T-helper 2 cell treated with Interferon-gamma antibody and Interleukin-4, amounts not matched to agents 100 ng/mL and 5 ng/mL, for 36 hours (primary cell): Measurements from ENCODE around the gene GLRX. TPM values are rescaled to one million over a fixed set of nuclear protein-coding genes. Genes with fewer than 3 reads are reported as not detected.
"Not testable (repeated sequence)": the region's sequence is repeated elsewhere in the genome, so short reads cannot be mapped to it uniquely, and the experiment has no call there.

ENCODE experiments used
- intact Hi-C: fragments of 100-400 bp; cut with micrococcal nuclease; formaldehyde crosslinking; loops from one replicate; pipeline ENCODE4 v1.15.1; 2023
- total RNA-seq: library from RNA; stranded (reverse); gene quantifications from 2 replicates; pipeline ENCODE4 v1.2.3, GENCODE V29; 2022

GLRX gene
- total RNA-seq, 1 donor from 2014 or later, result 49.6 TPM

DNA sequence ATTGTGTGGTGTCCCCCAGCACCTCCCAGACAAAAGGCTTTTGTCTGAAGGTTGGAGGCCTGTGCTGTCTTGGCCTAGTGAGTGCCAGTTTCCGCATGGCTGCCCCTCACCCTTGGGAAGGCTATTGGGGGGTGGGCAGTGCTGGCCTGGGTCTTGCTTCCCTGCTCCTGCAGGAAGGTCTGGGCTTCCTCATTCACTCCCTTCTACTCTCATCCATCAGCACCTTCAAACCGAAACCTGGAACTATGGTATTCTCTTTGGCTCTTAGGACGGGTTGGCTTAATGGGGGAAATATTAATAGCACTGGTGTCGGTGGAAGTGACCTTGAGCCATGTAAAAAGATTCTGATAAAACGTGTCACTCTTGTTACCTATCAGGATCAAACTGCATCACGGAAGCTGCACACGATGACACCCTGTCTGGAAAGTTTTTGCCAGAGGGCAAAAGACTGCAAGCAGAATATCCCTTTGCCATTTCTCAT lies 34.0 kb upstream of the GLRX start:
- intact Hi-C loops, result no loop called here

DNA sequence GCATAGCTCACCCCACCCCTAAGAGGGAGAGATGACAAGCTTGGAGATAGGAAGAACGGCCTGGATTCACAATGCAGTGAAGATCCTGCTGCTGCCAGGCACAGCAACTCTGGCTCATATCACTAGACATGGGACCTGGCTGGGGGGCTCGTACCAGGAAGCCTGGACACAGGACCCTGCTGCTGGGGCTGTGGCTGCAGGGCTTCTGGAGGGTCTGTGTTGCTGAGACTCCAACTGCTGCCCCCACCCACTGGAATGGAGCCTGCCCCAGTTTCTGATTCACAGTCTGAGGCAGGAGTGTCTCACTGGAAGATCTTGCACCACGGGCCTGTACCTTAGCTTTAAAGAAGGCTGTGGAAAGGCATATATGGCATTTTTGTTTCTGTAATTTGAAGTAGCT lies 31.0 kb upstream of the GLRX start:
- intact Hi-C loops, result no loop called here

DNA sequence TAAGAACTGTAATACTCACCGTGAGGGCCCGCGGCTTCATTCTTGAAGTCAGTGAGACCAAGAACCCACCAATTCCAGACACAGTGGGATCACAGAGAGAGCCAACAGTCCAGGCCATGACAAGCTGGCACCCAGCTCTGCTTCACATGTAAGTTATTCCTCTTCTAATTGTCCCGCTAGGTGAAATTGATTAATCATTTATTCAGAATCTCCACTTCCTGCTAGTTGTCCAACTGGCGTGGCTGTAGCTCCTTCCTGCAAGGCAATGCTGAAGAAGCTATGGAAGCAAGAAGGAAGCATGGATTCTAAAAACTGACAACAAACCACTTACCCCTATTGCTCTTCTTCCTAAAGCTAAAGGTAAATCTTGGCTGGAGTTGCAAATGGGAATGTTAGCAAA lies 30.0 kb upstream of the GLRX start:
- intact Hi-C loops, result no loop called here

DNA sequence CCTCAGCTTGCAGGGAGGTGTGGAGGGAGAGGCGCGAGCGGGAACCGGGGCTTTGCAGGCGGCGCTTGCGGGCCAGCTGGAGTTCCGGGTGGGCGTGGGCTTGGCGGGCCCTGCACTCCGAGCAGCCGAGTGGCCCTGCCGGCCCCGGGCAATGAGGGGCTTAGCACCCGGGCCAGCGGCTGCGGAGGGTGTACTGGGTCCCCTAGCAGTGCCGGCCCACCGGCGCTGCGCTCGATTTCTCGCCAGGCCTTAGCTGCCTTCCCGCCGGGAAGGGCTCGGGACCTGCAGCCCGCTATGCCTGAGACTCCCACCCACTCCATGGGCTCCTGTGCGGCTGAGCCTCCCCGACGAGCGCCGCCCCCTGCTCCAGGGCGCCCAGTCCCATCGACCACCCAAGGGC lies 28.6 kb upstream of the GLRX start:
- intact Hi-C loops, result not testable (repeated sequence)

DNA sequence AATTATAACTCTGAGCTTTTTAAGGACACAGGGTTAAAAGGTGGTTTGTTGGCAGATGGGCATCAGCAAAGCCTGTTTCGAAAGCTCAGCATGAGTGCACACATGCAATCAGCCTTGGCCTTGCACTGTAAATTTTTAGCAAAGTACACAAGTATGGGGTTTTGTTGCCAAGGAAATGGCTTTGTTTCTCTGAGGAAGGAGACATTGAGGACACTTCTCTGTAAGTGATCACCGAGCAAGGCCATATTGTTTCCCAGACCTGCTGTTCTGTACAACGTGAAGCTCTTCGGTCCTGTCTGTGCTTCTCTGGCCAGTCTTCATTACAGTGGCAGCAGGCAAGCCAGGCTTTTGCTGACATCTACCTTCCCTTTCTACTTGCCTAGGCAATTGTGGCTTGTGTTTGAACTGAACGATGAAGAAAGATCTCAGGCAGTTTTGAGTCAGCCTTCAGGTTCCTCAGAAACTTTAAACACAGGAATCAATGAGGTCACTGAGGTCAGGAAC lies 27.9 kb upstream of the GLRX start:
- intact Hi-C loops, result no loop called here

DNA sequence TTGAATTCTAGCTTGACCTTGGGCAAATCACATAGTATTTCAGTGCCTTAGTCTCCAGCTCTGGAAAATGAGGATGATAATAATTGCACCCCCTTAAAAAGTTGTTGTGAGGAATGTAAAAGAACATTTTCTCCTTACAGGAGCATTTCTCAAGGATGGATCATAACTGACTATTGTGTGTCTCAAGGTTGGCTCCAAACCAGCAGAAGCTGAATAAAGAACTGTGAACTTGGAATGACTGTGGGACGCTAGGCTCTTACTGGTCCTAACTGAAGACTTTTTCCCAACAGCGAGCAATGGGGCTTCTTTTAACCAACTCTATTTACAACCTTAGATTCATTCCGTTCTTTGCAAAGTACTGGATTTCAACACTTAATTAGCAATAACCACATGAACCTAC lies 26.2 kb upstream of the GLRX start:
- intact Hi-C loops, result loop anchor here (5.0 kb wide), 3 partner anchors 291 to 881 kb away; partner anchors contain the start of gene ARSK

DNA sequence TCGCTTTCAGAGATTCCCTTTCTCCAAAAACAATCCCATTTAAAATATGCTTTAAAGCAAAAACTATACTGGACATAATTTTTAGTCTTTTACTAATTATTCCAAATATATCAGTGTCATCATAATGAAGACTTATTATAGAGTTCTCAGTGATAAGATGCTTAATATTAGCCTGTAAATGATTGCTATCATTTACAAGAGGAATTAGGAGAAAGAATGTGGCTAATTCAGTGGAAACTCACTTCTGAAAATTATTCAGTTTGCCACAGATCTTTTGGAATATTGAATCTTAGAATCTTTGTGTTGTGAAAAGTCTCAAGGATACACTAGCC lies 24.7 kb upstream of the GLRX start:
- intact Hi-C loops, result loop anchor here (1.0 to 5.0 kb wide), 6 partner anchors 66 to 880 kb away; partner anchors contain the start of gene ARSK

DNA sequence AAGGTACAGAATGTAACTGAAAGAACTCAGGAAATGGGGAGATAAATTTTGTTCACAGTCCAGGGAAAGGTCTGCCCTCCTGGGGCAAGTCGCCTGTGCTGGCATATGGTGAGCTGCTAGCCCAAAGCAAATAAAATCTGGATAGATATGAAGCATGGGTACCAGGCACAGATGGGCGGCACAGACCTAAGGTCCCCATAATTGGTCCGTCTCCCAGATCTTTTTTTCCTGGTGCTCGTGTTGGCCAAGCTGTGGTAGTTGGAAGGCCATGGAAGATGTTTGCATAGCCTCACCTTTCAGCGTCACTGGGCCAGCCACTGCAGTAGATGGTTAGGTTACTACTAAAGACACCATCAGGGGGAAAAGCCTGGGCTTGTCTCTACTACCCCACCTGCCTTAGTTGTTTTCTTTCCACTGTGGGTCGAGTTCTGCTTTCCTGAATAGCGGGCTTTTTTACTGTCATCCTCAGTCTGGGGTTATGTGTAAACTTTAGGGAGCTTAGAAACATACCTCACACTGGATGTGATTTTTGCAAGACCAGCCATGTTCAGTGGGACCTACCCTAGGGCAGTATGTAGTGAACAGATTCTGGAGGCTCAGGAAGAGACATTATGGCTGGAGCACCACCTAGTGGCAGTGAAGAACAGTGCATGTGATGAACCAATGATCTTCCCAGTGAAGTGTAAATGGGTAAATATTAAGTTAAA lies 24.2 kb upstream of the GLRX start:
- intact Hi-C loops, result loop anchor here (1.0 to 5.0 kb wide), 6 partner anchors 65 to 879 kb away; partner anchors contain the start of gene ARSK

DNA sequence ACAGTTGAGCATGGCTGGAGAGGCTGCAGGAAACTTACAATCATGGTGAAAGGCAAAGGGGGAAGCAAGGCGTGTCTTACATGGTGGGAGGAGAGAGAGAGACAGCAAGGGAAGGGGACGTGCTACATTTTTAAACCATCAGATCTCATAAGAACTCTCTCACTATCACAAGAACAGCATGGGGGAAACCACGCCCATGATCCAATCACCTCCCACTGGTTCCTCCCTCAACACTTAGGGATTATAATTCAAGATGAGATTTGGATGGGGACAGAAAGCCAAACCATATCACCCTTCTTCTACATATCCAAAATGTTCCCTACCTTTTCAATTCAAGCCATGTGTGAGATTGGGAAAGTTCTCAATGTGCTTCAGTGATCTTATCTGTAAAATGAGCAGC lies 22.9 kb upstream of the GLRX start:
- intact Hi-C loops, result loop anchor here (5.0 kb wide), 3 partner anchors 288 to 878 kb away; partner anchors contain the start of gene ARSK

DNA sequence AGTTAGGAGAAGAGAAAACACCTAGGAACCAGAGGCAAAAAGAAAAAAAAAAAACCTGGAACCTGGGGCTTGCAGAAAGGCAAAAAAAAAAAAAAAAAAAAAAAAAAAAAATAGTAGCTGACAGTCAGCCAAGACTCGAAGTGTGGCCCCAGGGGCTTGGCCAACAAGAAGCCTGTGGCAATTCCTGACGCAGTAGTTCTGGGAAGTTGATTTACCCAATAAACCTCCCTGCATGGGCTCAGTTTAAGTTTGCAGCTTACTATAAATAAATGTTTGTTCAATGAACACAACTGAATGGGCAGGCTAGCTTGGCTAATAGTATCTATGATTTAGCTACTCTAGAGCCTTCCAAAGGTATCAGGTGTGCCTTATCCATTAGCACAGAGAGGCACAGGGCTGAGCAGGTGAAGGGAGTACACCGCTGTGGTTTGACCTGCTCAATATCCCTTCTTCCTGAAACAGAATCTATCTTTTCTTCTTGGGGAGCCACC lies 21.3 kb upstream of the GLRX start:
- intact Hi-C loops, result loop anchor here (1.0 kb wide), 4 partner anchors 8 to 199 kb away; partner anchors contain the start of gene GLRX

DNA sequence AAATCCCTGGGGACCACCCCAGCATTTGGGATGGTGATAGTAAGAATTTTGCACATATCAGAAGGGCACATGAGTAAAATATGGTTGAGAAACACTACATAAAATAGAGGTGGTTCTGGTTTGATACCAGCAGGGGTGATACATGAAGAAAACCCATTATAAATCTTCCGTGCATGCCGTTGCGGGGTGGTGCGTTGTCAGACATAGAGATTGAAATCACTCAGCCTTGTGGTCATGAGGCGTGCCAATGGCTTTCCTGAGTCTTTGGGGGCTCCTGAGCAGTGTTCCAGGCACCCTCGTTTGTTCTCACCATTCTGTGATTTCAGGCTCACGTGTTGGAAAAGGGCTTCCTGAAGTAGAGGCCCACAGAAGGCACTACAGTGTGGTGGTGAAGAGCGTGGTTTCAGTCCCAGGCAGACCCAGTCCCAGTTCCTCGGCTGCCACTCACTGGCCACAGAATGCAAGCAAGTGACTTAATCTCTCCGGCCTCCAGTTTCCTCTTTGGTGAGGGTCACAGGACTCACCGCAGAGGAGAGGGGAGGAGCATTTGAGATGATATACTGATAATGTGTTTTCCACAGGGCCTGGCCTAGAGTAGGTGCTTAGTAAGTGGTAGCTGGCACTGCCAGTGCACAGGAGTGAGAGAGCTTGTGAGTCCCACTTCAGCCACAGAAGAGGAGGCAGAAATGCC lies 20.5 kb upstream of the GLRX start:
- intact Hi-C loops, result loop anchor here (1.0 kb wide), 4 partner anchors 8 to 199 kb away; partner anchors contain the start of gene GLRX

DNA sequence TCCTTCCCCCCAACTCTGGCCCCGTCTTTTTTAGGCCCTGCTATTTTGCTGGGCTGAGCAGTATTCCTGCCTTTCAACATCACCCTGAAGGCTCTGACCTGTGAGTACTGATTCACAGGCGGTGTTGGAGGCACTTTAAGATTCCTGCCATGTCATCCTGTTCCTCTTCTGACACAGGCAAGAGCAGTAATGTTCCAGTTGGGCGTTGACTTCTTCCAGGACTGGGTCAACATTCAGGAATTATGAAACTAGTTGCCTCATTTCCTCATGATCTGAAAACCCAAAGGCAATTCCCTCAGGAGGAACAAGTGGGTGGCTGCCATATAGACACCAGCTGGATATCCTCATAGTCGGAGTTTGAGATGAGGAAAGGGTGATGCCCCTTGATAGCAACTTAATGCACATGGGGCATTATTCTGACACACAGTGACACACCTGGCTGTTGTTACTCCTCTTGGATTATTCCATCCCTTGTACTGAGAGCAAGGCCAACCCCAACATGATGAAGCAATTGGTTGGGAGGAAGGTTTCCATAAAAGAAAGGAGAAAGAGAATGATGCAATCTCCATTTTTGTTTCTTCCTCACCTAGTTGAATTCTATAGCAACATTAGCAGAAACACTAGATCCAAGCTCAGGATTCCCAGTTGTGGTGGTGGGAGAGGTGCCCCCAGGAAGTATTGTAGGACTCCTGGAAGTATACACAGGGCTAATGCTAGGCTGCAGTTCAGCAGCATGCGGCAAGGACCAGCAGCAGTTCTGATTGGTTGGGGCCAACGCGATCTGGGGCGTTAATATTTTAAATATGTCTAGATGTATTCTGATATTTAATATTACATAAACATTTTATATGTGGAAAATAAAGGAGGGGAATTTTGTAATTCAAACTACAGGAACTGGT lies 19.6 kb upstream of the GLRX start:
- intact Hi-C loops, result no loop called here

DNA sequence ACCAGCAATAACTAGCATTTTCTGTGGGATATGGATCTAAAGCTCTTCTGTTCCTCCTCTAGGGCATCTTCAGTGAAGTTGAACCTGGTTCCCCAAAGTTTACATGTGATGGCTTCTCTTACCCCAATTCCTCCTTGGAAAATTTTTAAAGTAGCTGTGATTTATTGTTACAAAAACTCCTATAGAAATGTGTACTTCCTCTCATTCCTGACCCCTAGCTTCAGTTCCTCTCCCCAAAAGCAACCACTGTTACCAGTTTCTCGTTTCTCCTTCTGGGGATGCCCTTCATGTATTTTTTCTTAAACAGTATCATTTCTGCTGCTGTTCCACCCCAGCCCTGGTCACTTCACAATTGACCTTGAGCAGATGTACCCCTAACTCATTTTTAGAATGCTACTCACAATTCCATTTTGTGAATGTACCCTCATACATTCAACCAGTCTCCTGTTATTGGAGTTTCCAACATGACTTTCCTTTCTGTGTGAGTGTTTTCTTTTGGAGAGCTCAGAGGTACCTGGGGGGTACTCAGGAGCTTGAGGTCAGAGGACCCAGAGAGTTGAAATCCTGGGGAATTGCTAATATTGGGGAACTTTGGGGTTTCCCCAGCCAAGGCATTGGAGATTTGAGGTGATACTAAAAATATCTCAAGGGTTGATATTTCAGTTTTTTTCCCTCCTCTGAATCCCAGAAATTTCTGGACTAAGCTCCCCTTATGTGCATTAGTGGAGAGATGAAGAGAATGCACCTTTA lies 18.6 kb upstream of the GLRX start:
- intact Hi-C loops, result no loop called here

DNA sequence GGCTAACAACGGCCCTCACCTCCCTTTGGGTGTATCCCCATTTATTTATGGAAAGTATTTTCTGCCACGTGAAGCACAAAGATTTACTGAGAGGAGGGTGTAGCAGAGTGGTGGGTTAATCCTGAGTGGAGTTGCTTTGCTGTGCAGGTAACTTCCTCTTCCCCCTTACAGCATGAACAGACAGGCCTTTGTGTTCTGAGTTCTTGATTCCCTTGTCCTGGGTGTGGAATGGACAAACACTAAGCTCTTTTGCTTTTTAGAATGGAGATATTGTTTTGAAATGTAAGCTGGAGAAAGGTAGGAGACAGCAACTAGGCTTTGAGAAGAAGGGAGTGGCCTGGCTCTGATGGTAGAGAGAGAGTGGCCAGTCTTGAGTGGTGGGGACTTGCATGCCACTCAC lies 17.1 kb upstream of the GLRX start:
- intact Hi-C loops, result no loop called here

DNA sequence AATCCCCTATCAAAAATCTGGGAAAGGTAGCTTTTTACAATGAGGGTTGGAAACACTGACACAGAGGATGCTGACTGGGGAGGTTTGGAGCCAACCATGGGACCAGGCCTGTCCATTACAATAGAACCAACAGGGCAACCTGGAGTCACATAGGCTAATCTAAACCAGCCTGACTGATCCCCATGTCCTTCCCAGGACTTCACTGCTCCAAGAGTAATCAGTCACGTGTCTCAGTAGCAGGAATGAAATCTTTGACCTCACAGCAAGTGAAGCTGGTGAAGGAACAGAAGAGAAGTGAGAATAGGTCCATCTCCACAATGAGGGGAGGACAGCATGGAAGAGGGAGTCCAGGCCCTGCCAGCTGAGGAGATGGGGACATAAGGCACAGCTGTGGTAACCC lies 16.0 kb upstream of the GLRX start:
- intact Hi-C loops, result no loop called here

DNA sequence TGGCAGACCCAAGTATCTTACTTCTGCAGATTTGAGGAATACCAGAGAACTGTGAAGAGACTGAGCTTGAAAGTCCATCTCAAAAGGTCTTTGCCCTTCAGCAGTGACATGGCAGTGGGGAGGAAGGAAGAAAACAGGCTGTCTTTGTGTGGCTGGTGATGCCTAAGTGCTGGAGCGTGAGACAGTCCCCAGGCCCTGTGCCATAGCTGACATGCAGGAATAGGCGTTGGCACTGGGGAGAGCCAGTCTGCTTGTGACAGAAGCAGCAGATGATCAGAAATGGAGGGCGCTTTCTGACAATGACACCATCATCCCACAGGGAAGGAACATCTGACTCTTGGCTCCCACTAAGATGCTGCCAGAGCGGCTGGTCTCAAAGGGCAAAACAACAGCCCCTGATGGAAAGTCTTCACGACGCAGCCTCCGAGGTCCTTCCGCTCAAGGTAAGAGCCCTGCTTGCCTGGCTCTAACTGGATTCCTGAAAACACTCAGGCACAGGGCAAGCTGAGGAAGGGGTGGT lies 15.5 kb upstream of the GLRX start:
- intact Hi-C loops, result no loop called here

DNA sequence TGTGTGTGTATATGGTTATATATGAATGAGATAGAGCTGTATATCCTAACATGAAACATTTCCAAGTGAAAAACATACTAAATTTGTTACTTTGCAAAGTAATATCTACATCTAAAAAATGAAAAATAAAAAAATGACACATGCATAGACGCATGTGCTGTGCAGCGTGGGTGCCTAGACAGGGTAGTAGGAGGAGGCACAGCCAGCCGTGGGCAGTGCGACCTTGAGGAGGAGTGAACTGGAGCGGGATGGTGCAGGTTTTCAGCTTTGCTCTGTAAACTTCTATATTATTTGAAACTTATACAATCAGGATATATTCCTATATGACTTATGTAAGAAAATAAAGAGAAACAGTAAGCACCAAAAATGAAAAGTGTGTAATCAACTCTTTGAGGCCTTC lies 15.0 kb upstream of the GLRX start:
- intact Hi-C loops, result no loop called here

DNA sequence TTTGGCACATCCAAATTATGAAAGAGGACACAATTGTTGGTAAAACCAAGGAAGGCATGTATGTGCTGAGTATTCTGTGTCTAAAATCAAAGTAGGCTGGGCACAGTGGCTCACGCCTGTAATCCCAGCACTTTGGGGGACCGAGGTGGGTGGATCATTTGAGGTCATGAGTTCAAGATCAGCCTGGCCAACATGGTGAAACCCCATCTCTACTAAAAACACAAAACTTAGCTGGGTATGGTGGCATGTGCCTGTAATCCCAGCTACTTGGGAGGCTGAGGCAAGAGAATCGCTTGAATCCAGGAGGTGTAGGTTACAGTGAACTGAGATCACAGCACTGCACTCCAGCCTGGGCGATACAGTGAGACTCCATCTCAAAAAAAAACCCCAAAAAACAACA lies 14.4 kb upstream of the GLRX start:
- intact Hi-C loops, result not testable (repeated sequence)

DNA sequence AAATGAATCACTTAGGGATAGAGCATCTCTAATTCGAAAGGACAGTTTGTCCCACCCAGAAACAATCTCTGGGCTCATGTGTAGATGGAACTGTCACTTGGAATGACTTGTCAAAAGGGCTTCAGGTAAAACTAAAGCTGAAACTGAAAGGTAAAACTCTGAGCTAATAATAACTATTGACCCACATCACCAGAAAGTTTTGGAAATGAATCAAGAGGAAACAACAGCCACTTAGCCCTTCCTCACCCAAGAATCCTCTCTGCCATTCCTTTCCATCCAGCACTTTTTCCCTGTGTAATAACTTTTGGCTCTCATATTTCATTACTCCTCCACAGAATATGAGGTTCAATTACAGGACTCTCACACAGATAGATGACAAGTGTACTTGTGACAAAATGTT lies 14.0 kb upstream of the GLRX start:
- intact Hi-C loops, result no loop called here

DNA sequence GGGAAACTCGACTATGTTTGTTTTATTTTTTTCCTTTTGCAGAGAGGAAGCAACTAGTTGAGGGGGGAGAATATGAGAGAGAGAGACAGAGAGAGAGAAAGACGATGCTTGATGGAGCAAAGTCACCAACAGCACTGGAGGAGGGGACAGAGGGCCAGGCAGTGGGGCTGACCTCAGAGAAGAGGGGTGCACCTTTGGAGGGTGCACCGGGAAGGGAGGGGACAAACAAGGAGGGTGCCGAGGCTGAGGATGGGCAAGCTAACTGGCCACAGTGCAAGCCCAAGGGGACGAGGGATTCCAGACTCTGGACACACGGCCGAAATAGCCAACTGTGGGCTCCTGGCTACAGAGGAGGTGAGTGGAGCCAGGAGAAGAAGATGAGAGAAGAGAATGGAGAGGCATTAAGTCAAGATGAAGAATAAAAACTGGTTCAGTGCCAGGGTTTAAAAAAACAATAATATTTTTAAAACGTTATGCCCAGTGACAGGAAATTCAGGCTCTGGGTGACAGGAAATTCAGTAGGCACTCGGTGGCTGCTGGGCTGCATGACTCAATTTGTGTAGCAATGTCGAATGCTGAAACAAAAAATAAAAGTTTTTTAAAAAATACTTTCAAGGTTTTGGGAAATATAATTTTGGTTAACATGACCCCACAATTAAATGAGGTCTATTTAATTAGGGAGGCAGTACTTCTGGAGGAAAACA lies 13.3 kb upstream of the GLRX start:
- intact Hi-C loops, result loop anchor here (1.0 kb wide), 1 partner anchor 7 kb away; no protein-coding TSS in a partner anchor
